Measurements from ENCODE around the gene TMCO4.

DNA sequence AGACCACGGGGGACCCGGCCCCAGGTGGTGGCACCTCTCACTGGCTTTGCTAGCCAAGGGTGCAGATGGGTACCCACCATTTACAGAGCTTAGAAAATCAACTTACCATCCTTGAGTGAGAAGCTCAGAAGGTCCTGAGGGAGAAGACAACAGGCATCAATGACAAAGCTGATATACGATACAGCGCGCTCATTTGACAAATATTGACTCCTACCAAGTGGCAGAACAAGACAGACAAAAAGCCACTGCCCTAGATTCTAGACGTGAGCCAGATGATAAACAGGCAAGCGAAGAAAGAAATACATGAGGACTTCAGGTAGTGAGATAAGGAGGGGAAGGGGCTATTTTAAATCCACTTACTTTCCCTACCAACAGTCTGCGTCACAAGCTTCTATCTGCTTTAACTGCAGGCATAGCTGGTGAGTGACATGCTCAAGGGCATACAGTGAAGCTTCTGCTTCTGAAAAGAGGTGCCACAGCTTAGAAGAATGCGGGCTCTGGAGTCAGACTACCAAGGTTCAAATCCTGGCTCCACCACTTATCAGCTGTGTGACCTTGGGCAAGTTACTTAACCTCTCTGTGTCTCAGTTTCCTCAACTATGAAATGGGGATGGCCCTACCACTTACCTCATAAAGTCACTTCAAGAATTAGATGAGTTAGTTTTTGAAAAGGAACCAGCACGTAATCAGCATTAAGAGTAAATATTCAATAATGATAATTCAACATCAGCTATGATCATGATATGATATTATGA is 29.1 kb downstream of the TMCO4 start:
- TF ChIP-seq, protein P1, sequence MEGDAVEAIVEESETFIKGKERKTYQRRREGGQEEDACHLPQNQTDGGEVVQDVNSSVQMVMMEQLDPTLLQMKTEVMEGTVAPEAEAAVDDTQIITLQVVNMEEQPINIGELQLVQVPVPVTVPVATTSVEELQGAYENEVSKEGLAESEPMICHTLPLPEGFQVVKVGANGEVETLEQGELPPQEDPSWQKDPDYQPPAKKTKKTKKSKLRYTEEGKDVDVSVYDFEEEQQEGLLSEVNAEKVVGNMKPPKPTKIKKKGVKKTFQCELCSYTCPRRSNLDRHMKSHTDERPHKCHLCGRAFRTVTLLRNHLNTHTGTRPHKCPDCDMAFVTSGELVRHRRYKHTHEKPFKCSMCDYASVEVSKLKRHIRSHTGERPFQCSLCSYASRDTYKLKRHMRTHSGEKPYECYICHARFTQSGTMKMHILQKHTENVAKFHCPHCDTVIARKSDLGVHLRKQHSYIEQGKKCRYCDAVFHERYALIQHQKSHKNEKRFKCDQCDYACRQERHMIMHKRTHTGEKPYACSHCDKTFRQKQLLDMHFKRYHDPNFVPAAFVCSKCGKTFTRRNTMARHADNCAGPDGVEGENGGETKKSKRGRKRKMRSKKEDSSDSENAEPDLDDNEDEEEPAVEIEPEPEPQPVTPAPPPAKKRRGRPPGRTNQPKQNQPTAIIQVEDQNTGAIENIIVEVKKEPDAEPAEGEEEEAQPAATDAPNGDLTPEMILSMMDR (conservative IDR thresholded peaks at IDR 0.05; ENCODE audit: low read length) = no peak
- no peak for TF ChIP-seq EZH2phosphoT487 (IDR thresholded peaks at IDR 0.05; ENCODE audit: borderline replicate concordance, low read depth, low read length)
